B cell (primary cell): ENCODE measurements around the gene AKAP6. TPM values are rescaled to one million over a fixed set of nuclear protein-coding genes. Genes with fewer than 3 reads are reported as not detected.

ENCODE experiments used
- ATAC-seq: fragments of 200-7000 bp; cut with Tn5 transposase; one replicate; pipeline ENCODE4 v1.10.0; 2021; ENCODE audit warnings: low read depth, mild to moderate bottlenecking, moderate number of reproducible peaks, moderate library complexity
- CTCF ChIA-PET: fragments of 350-600 bp; sonication (Branson Sonifier 250); formaldehyde crosslinking; loops from one replicate; lab custom pipeline; 2021; ENCODE audit warnings: antibody characterized with exemption, inconsistent platforms; lab: Charles Lee
- POLR2A ChIA-PET: fragments of 350-600 bp; sonication (Branson Sonifier 250); formaldehyde crosslinking; loops from one replicate; lab custom pipeline; 2021; ENCODE audit warnings: antibody characterized with exemption; lab: Charles Lee
- DNase-seq: peaks from one replicate; pipeline ENCODE4 v3.0.0; 2013
- H2AFZ ChIP-seq: 2 replicates; pipeline ENCODE4 v1.6.1; 2012; ENCODE audit warnings: mild to moderate bottlenecking, low read depth, low read length; ENCODE audit not compliant: insufficient read depth, poor library complexity, severe bottlenecking
- H3K27ac ChIP-seq, 2 donors: 1 replicate in 1 of 2; 2 replicates in 1 of 2; pipeline ENCODE4 v1.5.1; 2012 to 2013; ENCODE audit warnings: low read length in 2 of 2, mild to moderate bottlenecking in 2 of 2, moderate library complexity in 1 of 2
- H3K27me3 ChIP-seq, 4 experiments: fragments of 200-600 bp in 1 of 4; sonication (generic) in 1 of 4; replicated peaks in 1 of 4; 1 replicate in 2 of 4; 2 replicates in 2 of 4; pipeline versions ENCODE4 v1.6.1 to v1.7.0; 2013 to 2016; ENCODE audit warnings: low read length in 3 of 4, mild to moderate bottlenecking in 2 of 4, mixed read lengths in 1 of 4, moderate library complexity in 1 of 4; ENCODE audit not compliant: insufficient read depth in 4 of 4, control insufficient read depth in 3 of 4; ENCODE audit errors: control extremely low read depth in 1 of 4
- H3K36me3 ChIP-seq, 2 experiments: replicated peaks in 1 of 2; 1 replicate in 1 of 2; 2 replicates in 1 of 2; pipeline versions ENCODE4 v1.6.1 to v1.7.1; 2013; ENCODE audit warnings: low read length in 1 of 2; ENCODE audit not compliant: insufficient read depth in 2 of 2, control insufficient read depth in 1 of 2; ENCODE audit errors: control extremely low read depth in 1 of 2, extremely low read depth in 1 of 2
- H3K4me1 ChIP-seq, 2 donors: fragments of 200-600 bp in 1 of 2; sonication (generic) in 1 of 2; 1 replicate in 1 of 2; 2 replicates in 1 of 2; pipeline versions ENCODE4 v1.5.1 to v1.6.1; 2013 to 2017; ENCODE audit warnings: low read length in 2 of 2; ENCODE audit not compliant: control insufficient read depth in 2 of 2, insufficient read depth in 2 of 2
- H3K4me2 ChIP-seq: replicated peaks from 2 replicates; pipeline ENCODE3; 2012; ENCODE audit warnings: mild to moderate bottlenecking, low read depth, low read length; ENCODE audit not compliant: poor library complexity, severe bottlenecking
- H3K4me3 ChIP-seq, 5 experiments: fragments of 200-600 bp in 1 of 5; sonication (generic) in 1 of 5; 1 replicate in 3 of 5; 2 replicates in 2 of 5; pipeline versions ENCODE4 v1.5.1 to v1.7.0; 2011 to 2016; ENCODE audit warnings: low read length in 4 of 5, mild to moderate bottlenecking in 4 of 5, low read depth in 2 of 5, control low read depth in 1 of 5, moderate library complexity in 1 of 5; ENCODE audit not compliant: insufficient read depth in 1 of 5; ENCODE audit errors: control extremely low read depth in 1 of 5, extremely low read depth in 1 of 5
- H3K79me2 ChIP-seq: fragments of 200-600 bp; sonication (generic); one replicate; pipeline ENCODE4 v1.6.0; 2016; ENCODE audit warnings: low read length; ENCODE audit not compliant: control insufficient read depth, insufficient read depth
- H3K9ac ChIP-seq: fragments of 200-600 bp; sonication (generic); 2 replicates; pipeline ENCODE4 v1.6.1; 2017; ENCODE audit warnings: mild to moderate bottlenecking, low read length, moderate library complexity
- H3K9me3 ChIP-seq, 3 donors: one replicate each; pipeline versions ENCODE4 v1.6.1 to v1.7.1; 2013; ENCODE audit warnings: low read length in 2 of 3; ENCODE audit not compliant: control insufficient read depth in 2 of 3, insufficient read depth in 1 of 3; ENCODE audit errors: control extremely low read depth in 1 of 3
- H4K20me1 ChIP-seq: 2 replicates; pipeline ENCODE4 v1.6.0; 2012; ENCODE audit warnings: mild to moderate bottlenecking, low read length; ENCODE audit not compliant: insufficient read depth, control insufficient read depth, poor library complexity, severe bottlenecking
- H3K27ac Mint-ChIP-seq: one replicate; pipeline ENCODE4 v1.8.0; 2021; ENCODE audit warnings: mixed read lengths
- H3K27me3 Mint-ChIP-seq: one replicate; pipeline ENCODE4 v1.8.0; 2021; ENCODE audit warnings: mixed read lengths
- H3K4me1 Mint-ChIP-seq: one replicate; pipeline ENCODE4 v1.8.0; 2021; ENCODE audit warnings: mixed read lengths
- H3K4me3 Mint-ChIP-seq: one replicate; pipeline ENCODE4 v1.8.0; 2021; ENCODE audit warnings: mixed read lengths
- H3K9me3 Mint-ChIP-seq: one replicate; pipeline ENCODE4 v1.8.0; 2022; ENCODE audit warnings: mixed read lengths; ENCODE audit not compliant: insufficient read depth
- CTCF ChIP-seq: fragments of 200-600 bp; IDR thresholded peaks from one replicate; pipeline ENCODE4 v1.8.0; 2022; ENCODE audit warnings: antibody characterized with exemption, mild to moderate bottlenecking
- EZH2 ChIP-seq: IDR thresholded peaks from 2 replicates; pipeline ENCODE4 v1.6.1; 2012; ENCODE audit warnings: borderline replicate concordance, low read depth, mild to moderate bottlenecking, moderate library complexity, low read length; ENCODE audit not compliant: insufficient read depth, poor library complexity, severe bottlenecking
- WGBS: methylation state at CpG from one replicate; pipeline ENCODE4 v1.1.5; 2013; ENCODE audit warnings: missing lambda C conversion rate; ENCODE audit not compliant: insufficient coverage; 5-methylcytosine and 5-hydroxymethylcytosine counted together
- intact Hi-C: fragments of 100-400 bp; cut with micrococcal nuclease; formaldehyde crosslinking; loops from one replicate; pipeline ENCODE4 v1.10.0; 2022
- polyA plus RNA-seq: library from polyadenylated mRNA; depleted of rRNA; stranded (reverse); fragments of >200 nt; gene quantifications from 2 replicates; pipeline ENCODE4 v1.2.3, GENCODE V29; 2012
- total RNA-seq, 2 donors: library from RNA; stranded (reverse); fragments of 120-200 nt in 1 of 2; gene quantifications; 1 replicate in 1 of 2; 2 replicates in 1 of 2; pipeline versions ENCODE4 v1.2.3 to v1.2.4, GENCODE V29; 2013 to 2022

The AKAP6 gene
- total and polyA plus RNA-seq, 2 donors (not counting 1 experiment from before 2014, with no cell fraction given) = 1.4 to 2.8 TPM

- ChIA-PET CTCF (no interaction called here), POLR2A (no interaction called here)
- Mint-ChIP-seq H3K4me3 (no peak overlapping the region), H3K27ac (no peak overlapping the region), H3K27me3 (no peaks in the 10 kb centered on the region), H3K9me3 (no peaks in the 10 kb centered on the region), H3K4me1 (no peaks in the 10 kb centered on the region)
- Histone ChIP-seq H3K27ac (no peak overlapping the region), H3K9me3 (peaks cover 0 to 3% (median 0%) of the 10 kb centered on the region in 3 donors), H3K79me2 (no peaks in the 10 kb centered on the region), H3K4me1 (no peaks in the 10 kb centered on the region), H2AFZ (no peak overlapping the region), H3K4me2 (no peak overlapping the region), H4K20me1 (no peaks in the 10 kb centered on the region), H3K27me3 (no peaks in the 10 kb centered on the region), H3K9ac (no peak overlapping the region), H3K36me3 (no peaks in the 10 kb centered on the region), H3K4me3 (no peak overlapping the region)
- intact Hi-C loops = no loop called here
- DNase-seq (no peak), ATAC-seq (no peak)
- WGBS = 98% methylated on average over 3 of the region's 4 CpGs
- no peak for TF ChIP-seq CTCF
- no peak for TF ChIP-seq EZH2
Observed at GRCh38 chr14:32507029-32507984, 178.2 kb downstream of the AKAP6 start.

- ChIA-PET CTCF (no interaction called here), POLR2A (no interaction called here)
- no peaks in the 10 kb centered on the region for H3K79me2 ChIP-seq
- no peak overlapping the region for H3K27ac ChIP-seq
- no peaks in the 10 kb centered on the region for H4K20me1 ChIP-seq
- no peaks in the 10 kb centered on the region for H3K36me3 ChIP-seq
- H3K27me3 Mint-ChIP-seq = no peaks in the 10 kb centered on the region
- H3K4me1 Mint-ChIP-seq = no peaks in the 10 kb centered on the region
- H3K9me3 ChIP-seq = peaks cover 0 to 3% (median 0%) of the 10 kb centered on the region in 3 donors
- H3K27me3 ChIP-seq = no peaks in the 10 kb centered on the region
- no peak for TF ChIP-seq CTCF
- no peak for TF ChIP-seq EZH2
- H3K4me3 ChIP-seq = no peak overlapping the region
- H3K27ac Mint-ChIP-seq = no peak overlapping the region
- no peak overlapping the region for H2AFZ ChIP-seq
- ATAC-seq (no peak), DNase-seq (no peak)
- intact Hi-C loops = no loop called here
- no peaks in the 10 kb centered on the region for H3K4me1 ChIP-seq
- no peak overlapping the region for H3K9ac ChIP-seq
- no peaks in the 10 kb centered on the region for H3K9me3 Mint-ChIP-seq
- no peak overlapping the region for H3K4me3 Mint-ChIP-seq
- no CpG with 5 or more reads among the region's 2 CpGs for WGBS
- no peak overlapping the region for H3K4me2 ChIP-seq
Observed at GRCh38 chr14:32508281-32508680, 179.2 kb downstream of the AKAP6 start.
